K562 (cell line): ENCODE results near the gene CNOT10. TPM values are rescaled to one million over a fixed set of nuclear protein-coding genes. Genes with fewer than 3 reads are reported as not detected.
A peak's percentile ranks its signal among the peaks of the same experiment; 100 is the strongest.

ENCODE experiments used
- ATAC-seq: fragments of 200-7000 bp; cut with Tn5 transposase; 3 replicates; pipeline ENCODE4 v1.9.1; 2020; ENCODE audit warnings: moderate library complexity
- BruUV-seq: library from RNA; stranded (reverse); fragments of 400-500 nt; replicated peaks from 2 replicates; lab custom pipeline; 2021; lab: Mats Ljungman, UMichigan
- CTCF ChIA-PET: fragments of 300-600 bp; formaldehyde crosslinking; extraction: SDS; loops from one replicate; lab custom pipeline; 2021; ENCODE audit warnings: low intra/inter-chr PET ratio; lab: Yijun Ruan, JAX
- POLR2A ChIA-PET: fragments of 300-600, 350-650 bp; sonication (Branson Sonifier 250); formaldehyde crosslinking; extraction: SDS; loops from one replicate; lab custom pipeline; 2021; ENCODE audit warnings: antibody characterized with exemption, inconsistent platforms; lab: Yijun Ruan, JAX
- DNase-seq, 4 experiments: peaks; one replicate each; pipeline versions ENCODE4 v3.0.0 to v3.0.0-alpha.2; 2011 to 2018; ENCODE audit warnings: low spot score in 3 of 4, mixed read lengths in 3 of 4; ENCODE audit errors: extremely low read depth in 1 of 4
- FAIRE-seq: peaks from 2 replicates; lab custom pipeline; 2011; peaks lifted over from hg19 to GRCh38; lab: Jason Lieb, UNC
- H2AFZ ChIP-seq: 2 replicates; pipeline ENCODE4 v1.6.0; 2011; ENCODE audit warnings: low read depth, low read length, control low read depth, inconsistent platforms
- H3K27ac ChIP-seq: fragments of 200-600 bp; 3 replicates; pipeline ENCODE4 v1.8.0; 2011; ENCODE audit warnings: low read depth, mild to moderate bottlenecking, control low read depth, inconsistent platforms, low read length, moderate library complexity, mixed read lengths; ENCODE audit errors: extremely low read depth
- H3K27me3 ChIP-seq, 2 experiments: fragments of 300-600 bp in 1 of 2; 2 replicates in 1 of 2; 3 replicates in 1 of 2; pipeline versions ENCODE4 v1.6.0 to v1.8.0; 2011; ENCODE audit warnings: inconsistent platforms in 2 of 2, low read length in 2 of 2, mild to moderate bottlenecking in 1 of 2, mixed read lengths in 1 of 2, moderate library complexity in 1 of 2; ENCODE audit not compliant: control insufficient read depth in 2 of 2, insufficient read depth in 2 of 2
- H3K36me3 ChIP-seq: fragments of 300-600 bp; 3 replicates; pipeline ENCODE4 v1.8.0; 2011; ENCODE audit warnings: mild to moderate bottlenecking, low read length, inconsistent platforms; ENCODE audit not compliant: control insufficient read depth, insufficient read depth
- H3K4me1 ChIP-seq, 2 experiments: fragments of 200-600 bp in 1 of 2; replicated peaks in 1 of 2; 2 replicates in 1 of 2; 3 replicates in 1 of 2; pipeline versions ENCODE4 v1.5.1 to v1.8.0; 2011; ENCODE audit warnings: inconsistent platforms in 2 of 2, low read length in 2 of 2, mild to moderate bottlenecking in 1 of 2, mixed read lengths in 1 of 2, moderate library complexity in 1 of 2; ENCODE audit not compliant: control insufficient read depth in 2 of 2, insufficient read depth in 2 of 2
- H3K4me2 ChIP-seq: 2 replicates; pipeline ENCODE4 v1.6.1; 2011; ENCODE audit warnings: low read length, control low read depth, inconsistent platforms, mixed read lengths; ENCODE audit not compliant: insufficient read depth
- H3K4me3 ChIP-seq: fragments of 200-600 bp; sonication (generic), shearing (Covaris generic); 2 replicates; pipeline ENCODE4 v1.5.1; 2016; ENCODE audit warnings: control low read depth, inconsistent platforms
- H3K79me2 ChIP-seq: fragments of 200-600 bp; 3 replicates; pipeline ENCODE4 v1.8.0; 2011; ENCODE audit warnings: low read length, inconsistent platforms; ENCODE audit not compliant: control insufficient read depth, insufficient read depth
- H3K9ac ChIP-seq, 2 experiments: 2 replicates each; pipeline versions ENCODE4 v1.6.0 to v1.6.1; 2011; ENCODE audit warnings: low read depth in 2 of 2, low read length in 2 of 2, control low read depth in 1 of 2, inconsistent platforms in 1 of 2, mild to moderate bottlenecking in 1 of 2, mixed read lengths in 1 of 2; ENCODE audit not compliant: insufficient read depth in 1 of 2
- H3K9me1 ChIP-seq: one replicate; pipeline ENCODE4 v1.6.0; 2011; ENCODE audit warnings: inconsistent platforms, mild to moderate bottlenecking, low read length, moderate library complexity; ENCODE audit not compliant: control insufficient read depth, insufficient read depth
- H3K9me3 ChIP-seq: replicated peaks from 2 replicates; pipeline ENCODE4 v1.5.1; 2011; ENCODE audit warnings: low read depth, low read length, inconsistent platforms; ENCODE audit not compliant: control insufficient read depth, insufficient read depth
- H4K20me1 ChIP-seq: replicated peaks from 2 replicates; pipeline ENCODE4 v1.6.1; 2011; ENCODE audit warnings: low read length, inconsistent platforms, mixed read lengths; ENCODE audit not compliant: control insufficient read depth, insufficient read depth
- BCLAF1 ChIP-seq, 2 experiments: fragments of 450-650 bp in 1 of 2; IDR thresholded peaks; 2 replicates each; pipeline ENCODE4 v1.6.1; 2011 to 2017; ENCODE audit warnings: low read depth in 2 of 2, antibody characterized with exemption in 1 of 2, borderline replicate concordance in 1 of 2, low read length in 1 of 2, mild to moderate bottlenecking in 1 of 2, mixed read lengths in 1 of 2; ENCODE audit not compliant: control insufficient read depth in 1 of 2
- E4F1 ChIP-seq: fragments of 250-450 bp; sonication (Bioruptor Pico); IDR thresholded peaks from 2 replicates; pipeline ENCODE4 v1.5.0; 2021; ENCODE audit warnings: mild to moderate bottlenecking, borderline replicate concordance
- EP400 ChIP-seq: fragments of 450-650 bp; IDR thresholded peaks from 2 replicates; pipeline ENCODE4 v1.6.1; 2017; ENCODE audit warnings: antibody characterized with exemption, mild to moderate bottlenecking, moderate library complexity
- HDAC1 ChIP-seq, 2 experiments: fragments of 450-650 bp; IDR thresholded peaks; 2 replicates each; pipeline ENCODE4 v1.6.1; 2016 to 2017; ENCODE audit warnings: inconsistent platforms in 1 of 2, mild to moderate bottlenecking in 1 of 2, moderate library complexity in 1 of 2
- MTA2 ChIP-seq: fragments of 450-650 bp; IDR thresholded peaks from 2 replicates; pipeline ENCODE4 v1.6.1; 2016; ENCODE audit warnings: low read depth
- NFXL1 ChIP-seq: fragments of 450-650 bp; formaldehyde crosslinking; IDR thresholded peaks from 2 replicates; pipeline ENCODE4 v1.4.0; 2021; ENCODE audit warnings: mild to moderate bottlenecking
- STAT5B ChIP-seq: fragments of 250-450 bp; sonication (Bioruptor Pico); IDR thresholded peaks from 2 replicates; pipeline ENCODE4 v1.8.0; 2021; ENCODE audit warnings: mild to moderate bottlenecking, inconsistent platforms
- VEZF1 ChIP-seq: fragments of 200-800 bp; sonication (Bioruptor generic); IDR thresholded peaks from 2 replicates; pipeline ENCODE4 v1.6.1; 2017; ENCODE audit warnings: missing genetic modification characterization, missing compliant biosample characterization
- ZBTB17 ChIP-seq: fragments of 450-650 bp; formaldehyde crosslinking; IDR thresholded peaks from 2 replicates; pipeline ENCODE4 v1.4.0; 2020; ENCODE audit warnings: mild to moderate bottlenecking
- ZNF639 ChIP-seq, 2 experiments: fragments of 200-800 bp in 1 of 2; sonication (Bioruptor generic) in 1 of 2; sonication (generic) in 1 of 2; formaldehyde crosslinking in 1 of 2; IDR thresholded peaks in 1 of 2; conservative IDR thresholded peaks in 1 of 2; 2 replicates each; pipeline versions ENCODE4 v1.5.0 to v1.6.1; 2016 to 2020; ENCODE audit warnings: missing compliant biosample characterization in 1 of 2, missing genetic modification characterization in 1 of 2, missing genetic modification reagents in 1 of 2
- ZNF696 ChIP-seq: fragments of 250-450 bp; sonication (Bioruptor Pico); conservative IDR thresholded peaks from 2 replicates; pipeline ENCODE4 v1.4.0; 2020; ENCODE audit warnings: mild to moderate bottlenecking, moderate library complexity
- ZNF707 ChIP-seq: fragments of 250-450 bp; sonication (Bioruptor Pico); conservative IDR thresholded peaks from 2 replicates; pipeline ENCODE4 v1.8.0; 2022; ENCODE audit warnings: inconsistent platforms, mild to moderate bottlenecking, moderate library complexity
- WGBS: fragments of 100-300 bp; shearing (Covaris generic); methylation state at CpG from one replicate; pipeline ENCODE4 v1.1.6; 2016; ENCODE audit warnings: low coverage, mixed read lengths; ENCODE audit not compliant: insufficient coverage; ENCODE audit errors: missing lambda C conversion rate; 5-methylcytosine and 5-hydroxymethylcytosine counted together
- in situ Hi-C: fragments of 300-500 bp; cut with MboI; formaldehyde crosslinking; loops from 4 replicates; pipeline ENCODE4 v1.15.0; 2018; ENCODE audit warnings: inconsistent platforms, mixed read lengths
- intact Hi-C: fragments of 100-400 bp; cut with micrococcal nuclease; formaldehyde crosslinking; loops from 2 replicates; pipeline ENCODE4 v1.14.2; 2022
- polyA plus RNA-seq, 8 experiments: library from polyadenylated mRNA; depleted of rRNA in 4 of 8; stranded (reverse) in 5 of 8; unstranded in 3 of 8; fragments of >200 nt; fragmentation: Nextera tagmentation in 2 of 8; fragmentation: Illumina TruSeq in 1 of 8; extraction: Ambion mirVana in 2 of 8; extraction: Trizol in 1 of 8; gene quantifications; 2 replicates each; pipeline versions ENCODE4 v1.2.1 to v1.2.3, GENCODE V29; 2011 to 2014; ENCODE audit warnings: inconsistent platforms in 1 of 8, missing spikeins in 1 of 8
- total RNA-seq, 7 experiments: library from RNA; depleted of rRNA in 6 of 7; stranded (reverse); fragments of >200 nt in 6 of 7; fragmentation: Illumina TruSeq in 2 of 7; extraction: Trizol in 2 of 7; gene quantifications; 2 replicates each; pipeline versions ENCODE4 v1.2.1 to v1.2.3, GENCODE V29; 2011 to 2021; ENCODE audit warnings: low replicate concordance in 1 of 7

CNOT10 gene
- total and polyA plus RNA-seq, 9 of the 15 experiments (the other 6 are each of a cell fraction or from before 2014, with no cell fraction given) = 35.7 to 114 (median 81.9) TPM

GRCh38 chr3:32703491-32703972, 18.5 kb downstream of the CNOT10 start:
- H3K79me2 ChIP-seq = peaks cover 83% of the 10 kb centered on the region
- ATAC-seq (peak; percentile 23), DNase-seq (no peak), FAIRE-seq (peak; percentile 15)
- H3K9me1 ChIP-seq = no peaks in the 10 kb centered on the region
- ChIA-PET POLR2A (interaction anchor here (3.0 kb wide), 1 partner anchor 8 kb away, joined by 9 read pairs; no protein-coding TSS in a partner anchor), CTCF (no interaction called here)
- WGBS = 75% methylated on average over 1 of the region's 1 CpG
- H4K20me1 ChIP-seq = no peaks in the 10 kb centered on the region
- H3K36me3 ChIP-seq = peaks cover 40% of the 10 kb centered on the region
- BruUV-seq = no TSS peak
- H3K9ac ChIP-seq = 0 out of 4 replicates have a peak overlapping the region, but pooled peaks of 1 of the 2 experiments have one; percentile 12
- no peaks in the 10 kb centered on the region for H3K27me3 ChIP-seq
- intact Hi-C loops (no loop called here), in situ Hi-C loops (no loop called here)
- no peaks in the 10 kb centered on the region for H3K9me3 ChIP-seq
- H3K4me1 ChIP-seq = peaks cover 9 to 58% of the 10 kb centered on the region in 2 experiments
- peak overlapping the region; percentile 40 for H3K27ac ChIP-seq
- H3K4me2 ChIP-seq = no peak overlapping the region; the same call in 1 of the 2 replicates
- H2AFZ ChIP-seq = no peak overlapping the region
- no peak overlapping the region for H3K4me3 ChIP-seq
- TF ChIP-seq BCLAF1 (IDR thresholded peaks at IDR 0.05; ENCODE audit: borderline replicate concordance in 1 of 2, control insufficient read depth in 1 of 2, low read depth in 2 of 2, low read length in 1 of 2) (no peak), ZNF639 (CRISPR knock-in tag; conservative IDR thresholded peaks at IDR 0.05 in 1 of 2, IDR thresholded peaks at IDR 0.05 in 1 of 2) (no peak), EP400 (peak; percentile 44), E4F1 (CRISPR knock-in tag) (no peak), ZBTB17 (CRISPR knock-in tag) (no peak), HDAC1 (IDR thresholded peaks at IDR 0.05) (no peak), STAT5B (CRISPR knock-in tag) (no peak), ZNF696 (CRISPR knock-in tag) (no peak), VEZF1 (CRISPR knock-in tag) (no peak), ZNF707 (no peak), MTA2 (peak; percentile 16; the same call in 1 of the 2 replicates), NFXL1 (CRISPR knock-in tag) (no peak)
